ENCODE results near the gene PDSS2.

PDSS2 gene

DNA sequence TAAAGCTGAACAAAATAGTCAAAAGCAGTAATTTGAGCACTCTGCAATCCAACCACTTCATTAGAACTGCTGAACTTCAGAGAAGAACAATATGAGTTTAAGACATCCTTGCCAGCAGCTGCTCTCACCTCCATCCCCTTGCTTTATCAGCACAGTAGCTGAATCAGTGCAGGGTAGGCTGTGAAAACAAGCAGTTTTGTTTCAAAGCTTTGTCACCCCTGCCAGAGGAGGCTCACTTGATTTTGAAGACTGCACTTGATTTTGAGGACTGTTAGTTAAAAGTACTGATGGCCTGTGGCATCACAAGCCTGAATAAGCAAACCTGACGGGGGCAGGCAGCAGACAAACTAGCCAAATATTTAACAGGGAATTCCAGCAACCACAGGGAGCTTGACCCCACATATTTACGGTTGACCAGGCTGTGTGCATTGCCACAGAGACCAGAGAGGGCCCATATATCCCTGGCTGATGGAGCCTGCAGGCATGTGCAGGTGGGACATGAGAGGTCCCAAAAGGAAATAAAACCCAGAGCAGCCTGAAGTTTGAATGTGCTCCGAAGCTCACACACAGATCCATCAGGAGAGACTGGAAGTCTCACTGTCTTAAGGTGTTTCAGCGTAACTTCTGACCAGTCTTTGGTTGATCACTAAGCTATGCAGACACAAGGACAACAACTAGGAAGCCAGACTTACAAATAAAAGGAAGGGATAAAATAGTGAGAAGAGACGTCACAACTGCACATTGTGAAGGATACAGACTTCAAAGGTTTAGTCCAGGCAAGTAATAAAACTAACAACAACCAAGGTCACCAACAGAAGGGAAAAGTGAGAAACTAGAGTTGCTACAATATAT is 97.4 kb downstream of the PDSS2 start:
- DNase-seq (ENCODE audit: low read depth, low spot score), result peak; percentile 81

DNA sequence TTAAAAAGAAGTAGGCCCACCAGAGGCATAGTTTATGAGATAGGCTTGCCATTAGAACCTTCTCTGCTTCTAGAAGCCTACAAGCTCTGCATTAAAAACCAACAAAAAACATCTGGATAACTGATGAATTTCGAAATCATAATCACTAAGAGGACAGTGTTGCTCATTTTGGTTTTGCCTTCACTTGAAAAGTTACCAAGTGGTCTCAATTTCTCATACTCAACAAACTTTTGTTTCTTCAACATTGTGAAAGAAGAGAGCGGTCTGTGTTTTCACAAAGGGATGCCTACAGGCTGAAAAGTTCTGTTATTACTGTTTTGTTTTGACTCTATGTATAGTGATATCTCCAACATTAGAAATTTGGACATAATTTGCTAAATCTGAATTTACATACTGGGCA is 98.9 kb downstream of the PDSS2 start:
- DNase-seq (ENCODE audit: low read depth, low spot score), result no peak

DNA sequence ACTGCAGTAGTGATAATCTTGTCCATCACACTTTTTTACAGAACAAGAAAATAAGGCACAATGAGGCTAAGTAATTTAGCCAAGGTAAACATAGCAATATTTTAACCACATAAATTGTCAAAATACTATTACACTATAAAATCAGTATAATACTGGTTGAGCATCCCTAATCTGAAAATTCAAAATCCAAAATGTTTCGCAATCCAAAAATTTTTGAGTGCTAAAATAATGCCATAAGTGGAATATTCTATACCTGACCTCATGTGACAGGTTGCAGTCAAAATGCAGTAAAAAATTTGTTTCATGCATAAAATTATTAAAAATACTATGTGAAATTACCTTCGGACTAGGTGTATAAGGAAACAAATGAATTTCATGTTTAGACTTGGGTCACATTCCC is 101.5 kb downstream of the PDSS2 start:
- no peak for DNase-seq (ENCODE audit: low read depth, low spot score)

DNA sequence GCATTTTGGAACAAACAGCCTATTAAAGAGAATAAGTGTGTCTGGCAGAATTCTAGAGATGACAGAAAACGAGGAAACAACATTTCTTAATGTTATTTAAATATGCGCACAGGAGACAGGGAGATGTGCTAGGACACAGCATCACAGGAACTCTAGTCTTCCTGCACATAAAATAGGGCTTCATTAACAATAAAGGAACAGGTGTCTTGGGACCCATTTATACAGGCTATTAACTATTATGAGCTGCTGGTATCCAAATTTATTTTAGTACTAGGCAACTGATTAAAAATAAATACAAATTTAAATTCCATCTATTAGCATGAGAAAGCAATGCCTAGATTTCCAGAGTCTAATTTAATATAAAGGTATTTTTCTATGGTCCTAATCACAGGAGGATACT is 102.3 kb downstream of the PDSS2 start:
- no peak for DNase-seq (ENCODE audit: low read depth, low spot score)

DNA sequence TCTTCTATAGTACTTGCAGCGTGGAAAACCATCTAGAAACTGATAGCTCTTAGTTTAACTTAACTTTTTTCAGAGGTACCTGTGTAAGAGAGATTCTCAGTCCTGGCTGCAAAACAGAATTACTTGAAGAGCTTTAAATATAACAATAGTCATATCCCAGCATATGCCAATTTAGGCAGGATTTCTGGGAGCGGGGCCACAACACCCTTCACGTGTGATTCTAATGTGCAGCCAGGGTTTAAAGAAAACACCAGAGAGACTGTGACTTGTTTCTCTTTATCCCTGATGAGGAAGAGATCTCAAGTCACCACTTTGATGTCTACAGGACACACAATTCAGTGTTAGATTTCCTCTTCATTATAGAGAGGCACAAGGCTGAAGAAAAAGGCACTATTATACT is 103.7 kb downstream of the PDSS2 start:
- DNase-seq (ENCODE audit: low read depth, low spot score), result no peak

DNA sequence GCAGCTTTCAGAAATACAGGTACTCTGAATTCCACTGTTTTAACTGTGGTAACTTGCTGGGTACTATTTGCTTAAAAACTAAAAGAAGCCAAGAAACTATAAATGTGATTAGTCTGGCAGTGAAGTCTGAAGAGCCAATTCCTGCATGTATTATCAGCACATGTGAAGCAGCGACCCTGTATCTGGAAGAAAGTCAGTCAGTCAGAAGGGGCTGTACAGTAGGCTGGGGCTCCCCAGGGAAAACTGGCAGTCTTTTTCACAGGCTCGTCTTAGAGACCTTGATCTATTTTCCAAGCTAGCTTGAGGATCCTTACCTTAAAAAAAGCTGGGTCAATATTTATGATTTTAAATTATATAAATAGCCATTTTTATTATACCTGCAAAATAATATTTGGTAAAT is 104.9 kb downstream of the PDSS2 start:
- no peak for DNase-seq (ENCODE audit: low read depth, low spot score)

DNA sequence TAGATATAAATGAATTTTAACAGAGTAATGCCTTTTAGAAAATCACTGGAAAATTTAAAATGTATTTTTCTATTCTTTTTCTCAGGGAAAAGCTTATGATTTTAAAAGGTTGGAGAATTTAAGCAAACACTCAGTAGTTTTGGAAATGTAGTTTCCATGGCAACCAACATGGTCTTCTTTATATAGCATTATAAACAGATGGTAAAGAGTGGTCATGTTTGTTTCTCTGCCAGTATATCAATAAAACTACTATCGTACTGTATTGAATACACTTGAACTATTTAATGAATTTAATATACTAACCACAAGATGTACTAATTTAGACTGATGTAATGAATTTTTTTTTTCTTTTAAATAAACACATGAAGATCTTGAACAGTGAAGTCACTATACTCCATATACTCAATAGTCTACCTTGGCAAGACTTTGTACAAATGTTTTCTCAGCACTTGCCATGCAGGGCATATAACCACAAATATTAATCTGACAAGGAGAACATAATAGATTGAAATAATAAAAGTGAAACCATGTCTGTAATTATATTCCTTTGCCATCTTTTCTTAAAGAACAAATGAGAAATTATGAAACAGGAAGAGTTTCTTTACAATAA is 105.5 kb downstream of the PDSS2 start:
- DNase-seq (ENCODE audit: low read depth, low spot score), result no peak

DNA sequence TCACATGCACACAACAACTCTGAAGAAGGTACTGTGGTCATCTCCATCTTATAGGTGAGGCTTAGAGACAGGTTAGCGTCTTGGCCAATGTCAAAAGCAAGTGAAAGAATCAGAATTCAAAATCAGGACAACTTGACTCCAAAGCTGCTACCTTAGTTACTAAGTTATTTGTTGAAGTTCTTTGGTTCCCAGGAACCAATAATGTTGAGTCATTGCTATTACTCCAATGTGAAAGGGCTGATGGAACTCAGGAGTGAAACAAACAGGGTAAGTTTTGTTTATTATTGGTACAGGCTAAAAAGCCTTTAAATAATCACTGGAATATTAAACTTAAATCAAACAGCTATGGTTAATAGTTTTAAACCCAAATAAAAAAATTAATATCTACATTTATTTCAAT is 111.1 kb downstream of the PDSS2 start:
- no peak for DNase-seq (ENCODE audit: low read depth, low spot score)

DNA sequence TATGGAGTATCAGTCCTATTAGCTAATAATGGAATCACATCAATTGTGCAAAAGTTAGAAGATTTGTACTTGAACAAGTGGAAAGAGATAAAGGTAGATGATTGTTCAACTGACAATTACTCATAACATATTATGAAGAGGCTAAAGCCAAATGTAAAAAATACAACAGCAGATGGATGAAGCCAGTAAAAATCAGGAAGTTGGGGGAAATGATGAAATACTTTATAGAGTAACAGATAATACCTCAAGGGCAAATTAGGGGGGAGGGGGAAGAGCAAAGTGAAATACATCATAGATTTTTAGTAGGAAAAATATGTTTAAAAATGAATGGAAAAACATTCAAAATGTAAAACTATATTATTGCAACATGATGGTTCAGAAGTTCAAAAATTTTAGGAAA is 114.0 kb downstream of the PDSS2 start:
- DNase-seq (ENCODE audit: low read depth, low spot score), result no peak

DNA sequence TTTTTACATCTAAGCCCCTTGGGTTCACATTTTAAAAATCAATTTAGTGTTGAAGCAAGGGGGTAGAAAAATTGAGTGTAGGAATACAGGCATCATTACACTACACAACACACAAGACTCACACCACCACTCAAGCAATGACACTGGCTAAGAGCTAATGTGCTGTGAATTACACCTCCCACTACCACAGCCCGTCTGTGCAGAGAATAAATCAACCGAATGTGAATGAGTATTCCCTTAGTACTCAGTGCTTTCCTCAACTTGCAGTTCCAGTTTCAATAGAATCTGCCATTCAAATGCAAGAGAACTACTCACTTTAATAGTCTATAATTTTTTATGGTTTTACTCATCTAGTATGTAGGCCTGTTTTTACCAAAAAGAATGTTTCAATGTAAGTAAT is 114.4 kb downstream of the PDSS2 start:
- DNase-seq (ENCODE audit: low read depth, low spot score), result no peak

DNA sequence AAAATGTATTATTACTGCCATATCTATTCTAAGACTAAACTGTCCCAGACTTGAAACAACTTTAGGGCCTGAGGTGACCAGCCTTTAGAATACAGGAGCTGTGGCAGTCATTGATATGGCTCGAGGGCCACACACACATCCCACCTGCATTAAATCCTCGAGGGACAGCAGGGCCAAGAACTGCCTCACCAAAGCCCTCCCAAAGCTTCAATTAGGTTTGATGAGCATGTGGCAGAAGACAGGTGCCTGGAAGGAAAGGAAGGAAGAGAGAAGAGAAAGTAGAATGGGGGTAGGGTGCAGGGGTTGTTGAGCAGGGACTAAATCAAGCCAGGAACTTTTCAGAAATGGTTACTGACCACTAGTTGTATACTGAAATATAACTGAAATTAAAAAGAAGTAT is 115.0 kb downstream of the PDSS2 start:
- DNase-seq (ENCODE audit: low read depth, low spot score), result no peak

DNA sequence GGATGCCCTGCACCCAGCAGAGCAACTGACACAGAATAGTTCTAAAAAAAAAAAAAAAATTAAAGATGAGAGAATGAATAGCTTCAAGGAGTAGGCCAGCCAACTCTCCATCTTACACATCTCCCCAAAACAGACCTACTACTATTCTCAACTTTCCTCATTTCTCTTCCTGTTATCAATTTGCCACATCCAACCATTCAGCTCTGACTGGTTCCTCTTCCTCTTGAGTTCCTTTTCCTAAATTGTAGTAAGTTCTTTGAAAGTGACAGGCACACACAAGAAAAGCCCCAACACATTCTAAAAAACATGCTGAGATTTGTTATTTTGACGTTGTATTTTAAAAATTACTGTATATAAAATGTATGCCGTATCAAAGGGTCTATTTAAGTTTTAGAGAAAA is 117.2 kb downstream of the PDSS2 start:
- DNase-seq (ENCODE audit: low read depth, low spot score), result no peak

DNA sequence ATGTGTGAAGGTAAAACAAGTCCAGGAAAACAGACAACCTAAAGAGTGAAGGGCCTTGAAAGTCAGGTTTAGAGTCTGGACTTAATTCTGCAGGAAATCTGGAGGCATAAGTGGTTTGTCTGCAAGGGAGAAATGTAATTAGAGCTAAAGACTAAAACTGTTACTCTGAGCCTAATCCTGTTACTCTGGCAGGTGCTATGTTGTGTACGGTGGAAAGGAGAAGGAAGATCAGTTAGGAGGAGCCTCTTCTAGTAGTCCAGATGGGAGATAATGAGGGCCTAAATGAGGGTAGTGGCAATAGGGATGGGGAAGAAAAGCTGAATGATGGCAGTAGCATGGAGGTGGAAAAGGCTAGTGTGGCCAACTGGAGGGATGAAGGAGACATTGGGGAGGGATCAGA is 118.5 kb downstream of the PDSS2 start:
- DNase-seq (ENCODE audit: low read depth, low spot score), result no peak

DNA sequence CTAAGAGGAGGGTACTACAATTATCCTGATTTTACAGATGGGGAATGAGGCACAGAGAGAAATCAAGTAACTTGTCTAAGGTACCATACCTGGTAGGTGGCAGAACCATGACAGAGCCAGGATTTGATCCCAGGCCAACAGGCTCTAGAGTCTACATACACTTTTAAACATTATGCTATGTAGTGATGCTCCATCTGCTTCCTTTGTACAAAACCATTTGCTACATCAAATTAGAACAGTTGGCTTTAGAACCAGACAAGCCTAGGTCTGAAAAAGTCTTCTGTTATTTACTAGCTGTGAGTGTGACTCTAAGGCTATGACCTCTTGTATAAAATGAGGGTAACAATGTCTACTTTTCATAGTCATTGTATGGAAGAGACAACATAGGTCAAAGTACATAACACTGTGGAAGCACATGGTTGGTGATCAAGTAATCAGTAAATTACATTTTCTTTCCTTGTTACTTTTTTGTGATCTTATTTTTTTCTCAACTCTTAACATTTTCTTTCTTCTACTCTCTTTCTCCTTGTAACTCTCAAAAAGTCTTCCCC is 122.1 kb downstream of the PDSS2 start:
- no peak for DNase-seq (ENCODE audit: low read depth, low spot score)

DNA sequence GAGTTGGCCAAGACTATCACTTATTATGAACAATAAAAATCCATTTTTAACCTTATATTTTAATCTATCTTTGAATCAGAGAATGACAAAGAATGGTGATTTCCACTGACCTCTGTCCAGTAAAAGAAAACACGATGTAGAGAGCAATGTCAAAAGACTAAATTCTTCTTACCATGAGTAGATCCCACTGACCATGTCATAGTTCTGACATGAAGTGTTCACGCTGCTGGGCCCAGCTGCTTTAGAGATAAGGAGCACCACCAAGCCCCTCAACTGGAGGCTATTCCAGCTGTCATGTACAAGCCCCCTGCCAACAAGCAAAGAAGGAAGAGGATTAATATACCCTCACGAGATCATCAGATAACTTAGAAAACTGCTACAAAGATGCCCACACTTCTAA is 125.3 kb downstream of the PDSS2 start:
- DNase-seq (ENCODE audit: low read depth, low spot score), result no peak

DNA sequence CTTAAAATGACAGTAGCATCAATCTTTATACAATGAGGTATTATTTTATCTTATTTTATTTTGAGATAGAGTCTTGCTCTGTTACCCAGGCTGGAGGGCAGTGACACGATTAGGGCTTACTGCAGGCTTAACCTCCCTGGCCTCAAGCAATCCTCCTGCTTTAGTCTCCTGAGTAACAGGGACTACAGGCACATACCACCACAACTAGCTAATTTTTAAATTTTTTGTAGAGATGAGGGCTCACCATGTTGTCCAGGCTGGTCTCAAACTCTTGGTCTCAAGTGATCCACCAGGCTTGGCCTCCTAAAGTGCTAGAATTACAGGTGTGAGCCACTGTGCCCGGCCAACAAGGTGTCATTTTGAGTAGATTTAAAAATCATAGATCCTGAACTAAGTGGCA is 125.9 kb downstream of the PDSS2 start:
- no peak for DNase-seq (ENCODE audit: low read depth, low spot score)

DNA sequence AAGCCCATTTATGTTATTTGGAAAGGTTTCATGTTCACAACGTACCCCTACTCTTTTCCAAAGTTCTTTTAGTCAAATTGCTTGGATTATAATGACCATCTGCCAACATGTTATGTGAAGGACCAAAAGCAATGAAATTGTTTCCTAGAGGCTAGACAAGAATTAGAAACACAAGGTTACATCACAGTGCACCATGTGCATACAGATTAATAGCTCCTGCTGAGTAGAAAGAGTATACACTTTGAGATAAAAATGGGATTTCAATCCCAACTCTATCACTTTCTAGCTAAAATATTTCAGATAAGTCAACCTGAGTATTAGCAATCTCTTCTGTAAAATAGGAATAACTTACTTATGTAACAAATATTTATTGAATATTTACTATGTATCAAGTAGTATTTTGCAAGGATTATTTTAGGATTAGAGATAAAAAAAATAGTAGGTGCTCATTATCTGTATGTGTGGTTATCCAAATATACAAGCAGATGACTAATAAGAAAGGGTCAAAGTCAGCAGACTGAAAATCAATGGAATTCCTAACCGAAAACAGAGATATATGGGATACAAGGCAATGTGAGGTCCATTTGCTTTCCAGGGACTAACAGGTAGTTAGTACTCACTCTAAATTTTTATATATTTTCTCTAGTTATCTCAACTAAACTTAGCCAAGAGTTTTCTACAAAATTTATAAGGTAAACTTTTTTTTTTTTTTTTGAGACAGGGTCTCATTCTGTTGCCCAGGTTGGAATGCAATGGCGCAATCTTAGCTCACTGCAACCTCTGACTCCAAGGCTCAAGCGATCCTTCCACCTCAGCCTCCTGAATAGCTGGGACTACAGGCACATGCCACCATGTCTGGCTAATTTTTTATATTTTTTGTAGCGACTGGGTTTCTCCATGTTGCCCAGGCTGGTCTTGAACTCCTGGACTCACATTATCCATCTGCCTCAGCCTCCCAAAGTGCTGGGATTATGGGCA is 127.7 kb downstream of the PDSS2 start:
- no peak for DNase-seq (ENCODE audit: low read depth, low spot score)

DNA sequence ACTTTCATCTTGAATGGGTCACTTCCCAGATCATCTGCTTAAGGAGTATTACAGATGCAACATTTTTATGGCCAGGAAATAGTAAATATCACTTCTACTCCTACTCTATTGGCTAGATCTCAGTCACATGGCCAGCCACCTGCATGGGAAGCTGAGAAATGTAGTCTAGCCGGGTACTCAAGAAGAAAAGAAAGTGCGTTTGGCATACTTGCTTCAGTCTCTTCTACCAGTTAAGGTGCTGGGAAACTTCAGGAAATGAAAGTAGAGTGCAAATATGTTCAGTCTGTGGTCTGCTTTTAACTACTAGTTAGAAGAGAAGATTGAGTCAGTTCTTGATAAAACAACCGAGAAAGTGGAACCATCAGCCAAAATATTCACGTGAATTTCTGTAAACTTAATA is 129.2 kb downstream of the PDSS2 start:
- DNase-seq (ENCODE audit: low read depth, low spot score), result no peak

DNA sequence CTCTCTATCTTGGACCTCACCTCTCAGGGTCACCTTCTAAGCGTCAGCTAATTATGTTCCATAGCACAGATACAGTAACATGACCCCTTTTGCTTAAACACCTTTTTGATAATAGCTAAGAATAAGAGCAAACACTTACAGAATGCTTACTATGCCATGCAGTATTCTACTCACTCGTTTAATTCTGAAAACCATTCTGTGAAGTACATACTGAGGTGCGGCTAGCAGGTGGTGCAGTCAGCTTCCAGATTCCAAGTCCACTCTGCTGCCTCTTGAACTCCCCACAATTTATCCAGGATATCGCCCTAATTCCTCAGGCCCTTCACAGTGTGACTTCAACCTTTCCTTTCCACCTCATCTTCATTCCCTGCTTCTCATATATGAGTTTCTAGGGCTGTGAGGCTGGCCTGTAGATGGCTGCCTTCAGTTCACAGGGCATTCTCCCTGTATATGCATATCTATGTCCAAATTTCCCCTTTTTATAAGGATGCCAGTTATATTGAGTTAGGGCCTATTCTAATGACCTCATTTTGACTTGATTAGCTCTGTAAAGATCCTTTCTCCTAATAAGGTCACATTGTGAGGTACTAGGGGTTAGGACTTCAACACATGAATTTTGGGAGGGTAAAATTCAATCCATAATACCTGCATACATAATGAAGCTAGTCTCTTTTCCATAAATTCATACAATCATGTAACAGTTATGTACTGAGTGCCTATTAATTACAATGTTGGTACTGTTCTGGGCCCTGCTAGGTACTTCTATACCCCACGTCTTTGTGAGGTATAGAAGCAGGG is 130.1 kb downstream of the PDSS2 start:
- no peak for DNase-seq (ENCODE audit: low read depth, low spot score)

DNA sequence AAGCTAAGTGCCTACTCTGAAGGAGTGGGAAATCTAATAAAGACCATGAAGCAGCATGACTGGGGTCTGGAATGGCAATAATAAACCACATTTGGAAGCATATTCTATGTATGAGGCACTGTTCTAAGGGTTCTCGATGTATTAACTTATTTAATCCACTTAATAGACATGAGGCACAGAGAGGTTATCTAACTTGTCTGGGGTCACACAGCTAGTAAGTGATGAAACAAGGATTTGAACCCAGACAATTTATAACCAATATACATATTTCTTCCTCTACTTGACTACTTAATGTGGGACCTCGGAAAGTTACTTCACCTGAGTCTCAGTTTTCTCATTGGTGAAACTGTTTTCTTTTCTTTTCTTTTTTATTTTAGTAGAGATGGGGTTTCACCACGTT is 131.3 kb downstream of the PDSS2 start:
- no peak for DNase-seq (ENCODE audit: low read depth, low spot score)

DNA sequence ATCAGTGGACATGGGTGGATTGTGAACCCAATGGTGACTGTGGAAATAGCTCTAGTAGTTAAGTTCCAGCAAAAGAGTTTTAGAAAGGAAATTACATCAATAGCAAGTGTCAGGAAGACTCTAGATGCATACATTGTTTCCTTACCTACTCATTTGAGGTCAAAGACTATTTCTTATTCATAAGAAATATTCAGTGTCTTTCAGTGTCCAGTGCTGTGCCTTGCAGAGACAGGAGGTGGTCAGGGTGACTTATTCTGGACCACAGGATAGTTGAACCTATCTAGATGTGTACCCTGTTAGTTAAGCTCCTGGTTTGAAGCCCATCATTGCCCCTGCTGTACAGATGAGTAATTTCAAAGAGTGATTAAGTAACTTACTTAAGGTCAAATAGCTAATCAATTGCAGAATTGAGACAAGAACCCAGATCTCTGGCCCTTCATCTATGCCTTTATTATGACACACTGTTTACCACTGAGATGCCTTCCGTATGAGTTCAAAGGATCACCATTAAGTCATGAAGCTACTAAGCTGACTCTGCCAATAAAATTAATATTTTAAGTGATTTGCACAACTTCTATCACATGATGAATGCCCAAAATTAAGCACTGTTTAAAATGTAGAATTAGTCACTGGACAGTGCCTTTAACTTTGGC is 136.1 kb downstream of the PDSS2 start:
- no peak for DNase-seq (ENCODE audit: low read depth, low spot score)
